PC-3 (cell line): ENCODE data around the gene CIROP.

ENCODE experiments used
- EZH2 ChIP-seq: fragments of 300-600 bp; sonication (generic); IDR thresholded peaks from one replicate; pipeline ENCODE4 v1.6.1; 2017; ENCODE audit warnings: antibody characterized with exemption, mild to moderate bottlenecking, low read length; ENCODE audit not compliant: unreplicated experiment
- EZH2phosphoT487 ChIP-seq: fragments of 300-600 bp; sonication (generic); IDR thresholded peaks from 2 replicates; pipeline ENCODE4 v1.6.1; 2018; ENCODE audit warnings: mild to moderate bottlenecking, antibody characterized with exemption, low read length, borderline replicate concordance
- TF ChIP-seq, protein P1 (sequence below): fragments of 300-600 bp; sonication (generic); conservative IDR thresholded peaks from 2 replicates; pipeline ENCODE4 v1.5.1; 2017; ENCODE audit warnings: antibody characterized with exemption, low read depth, mild to moderate bottlenecking, low read length

DNA sequence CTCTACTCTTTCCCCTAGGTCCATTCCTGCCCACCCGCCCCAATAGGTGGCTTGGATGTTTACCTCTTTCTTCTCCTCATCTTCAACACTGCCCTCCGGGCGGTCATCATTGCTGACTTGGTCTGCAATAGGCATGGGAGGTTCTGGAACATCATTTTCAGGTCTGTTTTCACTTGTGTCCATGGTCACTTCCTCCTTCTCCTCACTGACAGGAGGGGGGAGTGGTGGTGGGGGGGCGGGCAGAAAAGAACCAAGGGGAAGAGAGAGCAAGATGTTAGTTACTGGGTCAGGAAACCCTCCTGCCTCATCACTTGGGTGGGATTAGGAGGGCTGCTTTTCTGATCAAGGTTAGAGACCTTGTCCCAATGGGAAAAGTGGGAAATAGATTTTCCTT lies 35.4 kb downstream of the CIROP start:
- TF ChIP-seq, protein P1, sequence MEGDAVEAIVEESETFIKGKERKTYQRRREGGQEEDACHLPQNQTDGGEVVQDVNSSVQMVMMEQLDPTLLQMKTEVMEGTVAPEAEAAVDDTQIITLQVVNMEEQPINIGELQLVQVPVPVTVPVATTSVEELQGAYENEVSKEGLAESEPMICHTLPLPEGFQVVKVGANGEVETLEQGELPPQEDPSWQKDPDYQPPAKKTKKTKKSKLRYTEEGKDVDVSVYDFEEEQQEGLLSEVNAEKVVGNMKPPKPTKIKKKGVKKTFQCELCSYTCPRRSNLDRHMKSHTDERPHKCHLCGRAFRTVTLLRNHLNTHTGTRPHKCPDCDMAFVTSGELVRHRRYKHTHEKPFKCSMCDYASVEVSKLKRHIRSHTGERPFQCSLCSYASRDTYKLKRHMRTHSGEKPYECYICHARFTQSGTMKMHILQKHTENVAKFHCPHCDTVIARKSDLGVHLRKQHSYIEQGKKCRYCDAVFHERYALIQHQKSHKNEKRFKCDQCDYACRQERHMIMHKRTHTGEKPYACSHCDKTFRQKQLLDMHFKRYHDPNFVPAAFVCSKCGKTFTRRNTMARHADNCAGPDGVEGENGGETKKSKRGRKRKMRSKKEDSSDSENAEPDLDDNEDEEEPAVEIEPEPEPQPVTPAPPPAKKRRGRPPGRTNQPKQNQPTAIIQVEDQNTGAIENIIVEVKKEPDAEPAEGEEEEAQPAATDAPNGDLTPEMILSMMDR: no peak
- TF ChIP-seq EZH2phosphoT487 (no peak), EZH2 (no peak)
